MM.1S (cell line): ENCODE results near the gene SEPTIN8.
"Not testable (repeated sequence)": the region's sequence is repeated elsewhere in the genome, so short reads cannot be mapped to it uniquely, and the experiment has no call there.

Source experiments
- DNase-seq: peaks from one replicate; pipeline ENCODE4 v3.0.0-alpha.2; 2015
- H2AFZ ChIP-seq: fragments of 300-600 bp; sonication (generic); 2 replicates; pipeline ENCODE4 v1.6.0; 2016; ENCODE audit warnings: antibody characterized with exemption, low read length
- H3F3A ChIP-seq: fragments of 300-600 bp; sonication (generic); 2 replicates; pipeline ENCODE4 v1.6.1; 2016; ENCODE audit warnings: mild to moderate bottlenecking, antibody characterized with exemption, low read length, moderate library complexity, mixed read lengths; ENCODE audit not compliant: insufficient read depth
- H3K27ac ChIP-seq: fragments of 300-600 bp; sonication (generic); 2 replicates; pipeline ENCODE4 v1.5.1; 2016; ENCODE audit warnings: mild to moderate bottlenecking, low read length
- H3K27me3 ChIP-seq: fragments of 300-600 bp; sonication (generic); replicated peaks from 2 replicates; pipeline ENCODE4 v1.6.0; 2016; ENCODE audit warnings: low read length; ENCODE audit not compliant: insufficient read depth
- H3K36me3 ChIP-seq: fragments of 300-600 bp; sonication (generic); replicated peaks from 2 replicates; pipeline ENCODE4 v1.6.1; 2016; ENCODE audit warnings: mild to moderate bottlenecking, low read length, mixed read lengths; ENCODE audit not compliant: insufficient read depth
- H3K4me1 ChIP-seq: fragments of 300-600 bp; sonication (generic); 2 replicates; pipeline ENCODE4 v1.6.1; 2016; ENCODE audit warnings: low read length, mixed read lengths
- H3K4me2 ChIP-seq: fragments of 300-600 bp; sonication (generic); 2 replicates; pipeline ENCODE4 v1.6.0; 2016; ENCODE audit warnings: low read depth, low read length
- H3K4me3 ChIP-seq: fragments of 300-600 bp; sonication (generic); 2 replicates; pipeline ENCODE4 v1.5.1; 2016; ENCODE audit warnings: low read length, mixed read lengths
- H3K79me2 ChIP-seq: fragments of 300-600 bp; sonication (generic); 2 replicates; pipeline ENCODE4 v1.6.1; 2016; ENCODE audit warnings: mixed run types, low read length, mixed read lengths
- H3K9ac ChIP-seq: fragments of 300-600 bp; sonication (generic); 2 replicates; pipeline ENCODE4 v1.6.1; 2016; ENCODE audit warnings: low read length, mixed read lengths
- H3K9me2 ChIP-seq: fragments of 300-600 bp; sonication (generic); replicated peaks from 2 replicates; pipeline ENCODE4 v1.6.1; 2016; ENCODE audit warnings: mild to moderate bottlenecking, low read length, mixed read lengths; ENCODE audit not compliant: insufficient read depth
- H3K9me3 ChIP-seq: fragments of 300-600 bp; sonication (generic); replicated peaks from 2 replicates; pipeline ENCODE4 v1.6.1; 2016; ENCODE audit warnings: mild to moderate bottlenecking, low read length, mixed read lengths; ENCODE audit not compliant: insufficient read depth
- H4K20me1 ChIP-seq: fragments of 300-600 bp; sonication (generic); 2 replicates; pipeline ENCODE4 v1.6.1; 2016; ENCODE audit warnings: mild to moderate bottlenecking, low read length, moderate library complexity, mixed read lengths; ENCODE audit not compliant: insufficient read depth
- CTCF ChIP-seq: fragments of 300-600 bp; sonication (generic); IDR thresholded peaks from 2 replicates; pipeline ENCODE4 v1.5.1; 2016; ENCODE audit warnings: antibody characterized with exemption, low read length, mixed read lengths
- EZH2 ChIP-seq: fragments of 300-600 bp; sonication (generic); optimal IDR thresholded peaks from 2 replicates; pipeline ENCODE3; 2017; ENCODE audit warnings: low read depth, mild to moderate bottlenecking, antibody characterized with exemption, low read length, mixed read lengths
- EZH2phosphoT487 ChIP-seq: fragments of 300-600 bp; sonication (generic); IDR thresholded peaks from 2 replicates; pipeline ENCODE4 v1.6.1; 2018; ENCODE audit warnings: antibody characterized with exemption, low read length

The SEPTIN8 gene

GRCh38 chr5:132807163-132807838, 30.3 kb upstream of the SEPTIN8 start:
- no peak for DNase-seq
- H3K27ac ChIP-seq = no peak overlapping the region
- no peaks in the 10 kb centered on the region for H3K4me1 ChIP-seq
- no peak overlapping the region for H3K4me3 ChIP-seq
- H3K27me3 ChIP-seq = no peaks in the 10 kb centered on the region
- H3K9me3 ChIP-seq = no peaks in the 10 kb centered on the region
- H3F3A ChIP-seq = no peaks in the 10 kb centered on the region
- H3K9ac ChIP-seq = no peak overlapping the region
- TF ChIP-seq EZH2phosphoT487 (no peak), CTCF (no peak), EZH2 (no peak)
- H4K20me1 ChIP-seq = no peaks in the 10 kb centered on the region
- no peaks in the 10 kb centered on the region for H3K79me2 ChIP-seq
- H2AFZ ChIP-seq = no peak overlapping the region
- no peak overlapping the region for H3K4me2 ChIP-seq
- H3K36me3 ChIP-seq = no peaks in the 10 kb centered on the region
- no peaks in the 10 kb centered on the region for H3K9me2 ChIP-seq

GRCh38 chr5:132806804-132807162, 29.7 kb upstream of the SEPTIN8 start:
- H3K4me3 ChIP-seq, H3K27ac ChIP-seq, H3K27me3 ChIP-seq, H3K4me2 ChIP-seq, H4K20me1 ChIP-seq, H3K36me3 ChIP-seq, H2AFZ ChIP-seq, H3K79me2 ChIP-seq, H3K9ac ChIP-seq, DNase-seq, H3K4me1 ChIP-seq, H3F3A ChIP-seq, H3K9me3 ChIP-seq, H3K9me2 ChIP-seq: not testable (repeated sequence)

- H3K79me2 ChIP-seq, H3K4me1 ChIP-seq, H3K4me2 ChIP-seq, H3K9me3 ChIP-seq, H3K9ac ChIP-seq, H3K27me3 ChIP-seq, H3K9me2 ChIP-seq, H3K27ac ChIP-seq, DNase-seq, H3F3A ChIP-seq, H3K4me3 ChIP-seq, H3K36me3 ChIP-seq, H2AFZ ChIP-seq, H4K20me1 ChIP-seq: not testable (repeated sequence)
Observed at GRCh38 chr5:132805872-132806271, 28.8 kb upstream of the SEPTIN8 start.

GRCh38 chr5:132804219-132804618, 27.2 kb upstream of the SEPTIN8 start:
- H3F3A ChIP-seq, H3K9me3 ChIP-seq, H3K36me3 ChIP-seq, H3K9me2 ChIP-seq, H3K27ac ChIP-seq, H4K20me1 ChIP-seq, H3K4me2 ChIP-seq, H3K4me3 ChIP-seq, H3K4me1 ChIP-seq, DNase-seq, H3K27me3 ChIP-seq, H2AFZ ChIP-seq, H3K79me2 ChIP-seq, H3K9ac ChIP-seq: not testable (repeated sequence)

- not testable (repeated sequence) for H3K9me2 ChIP-seq, DNase-seq, H3K79me2 ChIP-seq, H3K9ac ChIP-seq, H3K4me3 ChIP-seq, H3K4me1 ChIP-seq, H2AFZ ChIP-seq, H4K20me1 ChIP-seq, H3K27me3 ChIP-seq, H3F3A ChIP-seq, H3K4me2 ChIP-seq, H3K36me3 ChIP-seq, H3K27ac ChIP-seq, H3K9me3 ChIP-seq
Observed at GRCh38 chr5:132802685-132803066, 25.6 kb upstream of the SEPTIN8 start.
